SH-SY5Y (cell line): ENCODE results near the gene ZDHHC14.

ENCODE experiments used
- GATA2 ChIP-seq: IDR thresholded peaks from 2 replicates; pipeline ENCODE4 v1.6.1; 2011; ENCODE audit warnings: mild to moderate bottlenecking, low read depth, low read length
- GATA3 ChIP-seq: IDR thresholded peaks from 2 replicates; pipeline ENCODE4 v1.6.1; 2011; ENCODE audit warnings: low read depth, mild to moderate bottlenecking, low read length, moderate library complexity

DNA sequence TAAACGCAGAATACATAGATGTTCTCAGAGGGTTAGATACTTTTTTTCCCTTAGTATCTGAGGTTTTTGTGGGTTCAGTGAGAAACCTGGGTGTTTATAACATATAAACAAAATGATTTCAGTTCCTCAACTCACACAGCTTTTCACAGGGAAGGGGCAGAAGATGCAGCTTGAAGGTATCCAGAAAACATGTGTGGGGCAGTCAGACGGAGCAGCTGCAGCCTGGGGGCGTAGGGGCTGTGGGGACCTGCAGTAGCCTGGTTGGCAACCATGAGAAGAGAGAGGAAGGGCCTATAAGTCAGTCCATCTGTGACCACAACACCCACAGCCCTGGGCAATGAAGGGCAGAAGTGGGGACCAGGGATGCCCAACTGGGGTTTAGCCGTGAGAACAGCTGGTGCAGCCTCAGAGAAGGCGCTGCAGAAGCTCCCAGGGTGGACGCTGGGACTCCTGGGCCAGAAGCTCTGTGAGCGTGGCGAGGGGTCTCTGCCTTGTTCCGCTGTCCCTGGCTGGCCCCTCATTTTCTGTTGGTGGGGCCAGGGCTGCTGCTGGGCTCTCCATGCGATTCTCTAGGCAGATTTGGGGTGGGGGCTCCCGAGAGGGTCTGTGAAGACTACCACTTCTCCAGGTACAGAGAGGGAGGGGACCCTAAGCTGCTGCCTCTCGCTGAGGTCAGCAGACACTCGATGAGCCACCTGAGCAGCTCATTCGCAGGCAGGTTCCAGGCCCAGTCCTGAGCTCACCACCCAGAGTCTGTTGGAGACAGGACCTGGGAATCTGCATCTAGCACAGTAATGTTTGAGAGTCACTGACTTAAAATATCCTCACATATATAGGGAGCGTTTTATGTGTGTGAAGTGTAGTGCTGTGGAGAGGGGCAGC, 181.2 kb downstream of the ZDHHC14 start:
- TF ChIP-seq GATA2, result no peak
- no peak for TF ChIP-seq GATA3
